ENCODE measurements around the gene HAGH.
A peak's percentile ranks its signal among the peaks of the same experiment; 100 is the strongest.

The HAGH gene

GRCh38 chr16:1831186-1832075 lies 4.8 kb upstream of the HAGH start:
- no peak for DNase-seq

GRCh38 chr16:1830213-1830612 lies 3.6 kb upstream of the HAGH start:
- no peak for DNase-seq

- no peak for DNase-seq
Observed at GRCh38 chr16:1828645-1829410, 2.2 kb upstream of the HAGH start.

- DNase-seq: peak; percentile 77
Observed at GRCh38 chr16:1825864-1826690, 548 bp downstream of the HAGH start.

GRCh38 chr16:1825381-1825863 lies 1.2 kb downstream of the HAGH start:
- no peak for DNase-seq

GRCh38 chr16:1823821-1824220 lies 2.8 kb downstream of the HAGH start:
- no peak for DNase-seq

- DNase-seq: no peak
Observed at GRCh38 chr16:1822801-1823200, 3.8 kb downstream of the HAGH start.

GRCh38 chr16:1821861-1822611 lies 4.6 kb downstream of the HAGH start:
- no peak for DNase-seq

- DNase-seq: no peak
Observed at GRCh38 chr16:1820946-1821290, 5.7 kb downstream of the HAGH start.

- no peak for DNase-seq
Observed at GRCh38 chr16:1820096-1820945, 6.3 kb downstream of the HAGH start.

GRCh38 chr16:1819611-1820010 lies 7.0 kb downstream of the HAGH start:
- DNase-seq: no peak

GRCh38 chr16:1818873-1819525 lies 7.6 kb downstream of the HAGH start:
- no peak for DNase-seq

- DNase-seq: no peak
Observed at GRCh38 chr16:1818204-1818872, 8.3 kb downstream of the HAGH start.

- DNase-seq: no peak
Observed at GRCh38 chr16:1817716-1818115, 8.9 kb downstream of the HAGH start.

- no peak for DNase-seq
Observed at GRCh38 chr16:1817276-1817589, 9.4 kb downstream of the HAGH start.

- no peak for DNase-seq
Observed at GRCh38 chr16:1816396-1817275, 10.0 kb downstream of the HAGH start.

- no peak for DNase-seq
Observed at GRCh38 chr16:1815461-1815860, 11.2 kb downstream of the HAGH start.

- DNase-seq: peak; percentile 65
Observed at GRCh38 chr16:1812732-1813163, 13.9 kb downstream of the HAGH start.

- DNase-seq: no peak
Observed at GRCh38 chr16:1810536-1810935, 16.1 kb downstream of the HAGH start.
